GM19467 (cell line): ENCODE results near the gene KLK10.

Experiments
- ATAC-seq: cut with Tn5 transposase; IDR thresholded peaks from one replicate; pipeline ENCODE4 v1.9.1; 2021; ENCODE audit warnings: mild to moderate bottlenecking, moderate library complexity; ENCODE audit not compliant: unreplicated experiment

The KLK10 gene

GRCh38 chr19:51027126-51027806 is 7.8 kb upstream of the KLK10 start:
- ATAC-seq, result no peak

- ATAC-seq, result no peak
Measured at GRCh38 chr19:51026554-51026831, 7.0 kb upstream of the KLK10 start, which contains the start of gene KLK11. KLK11 (minus strand) TSS chr19:51026616; CDS start chr19:51025631, 985 bp downstream.

GRCh38 chr19:51025809-51026553 is 6.5 kb upstream of the KLK10 start:
- ATAC-seq, result no peak

- no peak for ATAC-seq
Measured at GRCh38 chr19:51025401-51025800, 5.9 kb upstream of the KLK10 start.

- ATAC-seq, result no peak
Measured at GRCh38 chr19:51024924-51025323, 5.4 kb upstream of the KLK10 start.

- ATAC-seq, result no peak
Measured at GRCh38 chr19:51023946-51024345, 4.4 kb upstream of the KLK10 start.

- ATAC-seq, result no peak
Measured at GRCh38 chr19:51022526-51022925, 3.0 kb upstream of the KLK10 start.

GRCh38 chr19:51020988-51021651 is 1.6 kb upstream of the KLK10 start:
- no peak for ATAC-seq

- ATAC-seq, result no peak
Measured at GRCh38 chr19:51018745-51019543, 565 bp downstream of the KLK10 start.

GRCh38 chr19:51016798-51017683 is 2.5 kb downstream of the KLK10 start:
- ATAC-seq, result no peak

GRCh38 chr19:51015691-51016267 is 3.7 kb downstream of the KLK10 start:
- ATAC-seq, result no peak

- no peak for ATAC-seq
Measured at GRCh38 chr19:51014242-51014641, 5.3 kb downstream of the KLK10 start.

GRCh38 chr19:51012661-51013190 is 6.8 kb downstream of the KLK10 start:
- ATAC-seq, result no peak

GRCh38 chr19:51010066-51010795 is 9.3 kb downstream of the KLK10 start:
- ATAC-seq, result no peak

- no peak for ATAC-seq
Measured at GRCh38 chr19:51009061-51009891, 10.2 kb downstream of the KLK10 start.

- no peak for ATAC-seq
Measured at GRCh38 chr19:51007488-51007887, 12.0 kb downstream of the KLK10 start.

GRCh38 chr19:51006406-51006805 is 13.1 kb downstream of the KLK10 start:
- no peak for ATAC-seq

- no peak for ATAC-seq
Measured at GRCh38 chr19:51005248-51005647, 14.3 kb downstream of the KLK10 start.
